Hepatocyte (in vitro differentiated cells): ENCODE measurements around the gene WLS.

Source experiments
- EZH2 ChIP-seq: fragments of 200-600 bp; sonication (generic); IDR thresholded peaks from 2 replicates; pipeline ENCODE4 v1.6.1; 2016; ENCODE audit warnings: antibody characterized with exemption, mild to moderate bottlenecking, borderline replicate concordance
- EZH2phosphoT487 ChIP-seq: fragments of 200-600 bp; sonication (generic); IDR thresholded peaks from one replicate; pipeline ENCODE4 v1.6.1; 2018; ENCODE audit warnings: antibody characterized with exemption, mild to moderate bottlenecking, low read depth, moderate library complexity; ENCODE audit not compliant: unreplicated experiment, severe bottlenecking

GRCh38 chr1:68197891-68198290, 34.4 kb downstream of the WLS start:
- TF ChIP-seq EZH2phosphoT487: no peak
- TF ChIP-seq EZH2: no peak
